DND-41 (cell line): ENCODE results near the gene RASGRP1.

Source experiments
- ATAC-seq: fragments of 200-7000 bp; cut with Tn5 transposase; 3 replicates; pipeline ENCODE4 v1.9.1; 2021; ENCODE audit warnings: low read depth; ENCODE audit not compliant: insufficient read depth
- DNase-seq: peaks from one replicate; pipeline ENCODE4 v3.0.0-alpha.2; 2020
- H2AFZ ChIP-seq: 2 replicates; pipeline ENCODE4 v1.6.0; 2012; ENCODE audit warnings: low read depth, low read length
- H3K27ac ChIP-seq: 2 replicates; pipeline ENCODE4 v1.5.1; 2012; ENCODE audit warnings: low read length, inconsistent platforms
- H3K27me3 ChIP-seq: fragments of 200-600 bp; sonication (generic); 2 replicates; pipeline ENCODE4 v1.6.0; 2012; ENCODE audit warnings: low read length, mild to moderate bottlenecking, inconsistent platforms; ENCODE audit not compliant: insufficient read depth, poor library complexity
- H3K36me3 ChIP-seq: 2 replicates; pipeline ENCODE4 v1.5.1; 2012; ENCODE audit warnings: low read length, inconsistent platforms; ENCODE audit not compliant: insufficient read depth
- H3K4me1 ChIP-seq: 2 replicates; pipeline ENCODE4 v1.5.1; 2012; ENCODE audit warnings: mild to moderate bottlenecking, low read length; ENCODE audit not compliant: insufficient read depth
- H3K4me2 ChIP-seq: 2 replicates; pipeline ENCODE4 v1.6.0; 2012; ENCODE audit warnings: mild to moderate bottlenecking, moderate library complexity, low read length, inconsistent platforms; ENCODE audit not compliant: insufficient read depth
- H3K4me3 ChIP-seq, 2 experiments: fragments of 200-600 bp in 1 of 2; shearing (Covaris generic) in 1 of 2; 2 replicates each; pipeline ENCODE4 v1.5.1; 2012 to 2016; ENCODE audit warnings: inconsistent platforms in 2 of 2, low read length in 2 of 2, mild to moderate bottlenecking in 2 of 2, low read depth in 1 of 2, moderate library complexity in 1 of 2
- H3K79me2 ChIP-seq: 2 replicates; pipeline ENCODE4 v1.6.0; 2012; ENCODE audit warnings: low read length, inconsistent platforms; ENCODE audit not compliant: insufficient read depth
- H3K9ac ChIP-seq: 2 replicates; pipeline ENCODE4 v1.6.0; 2012; ENCODE audit warnings: low read depth, mild to moderate bottlenecking, inconsistent platforms, low read length, moderate library complexity
- H3K9me3 ChIP-seq: 2 replicates; pipeline ENCODE4 v1.5.1; 2012; ENCODE audit warnings: low read length, moderate library complexity, mild to moderate bottlenecking, inconsistent platforms; ENCODE audit not compliant: insufficient read depth, severe bottlenecking
- H4K20me1 ChIP-seq: 2 replicates; pipeline ENCODE4 v1.6.0; 2012; ENCODE audit warnings: low read length; ENCODE audit not compliant: insufficient read depth
- EZH2 ChIP-seq: IDR thresholded peaks from 3 replicates; pipeline ENCODE4 v1.6.1; 2012; ENCODE audit warnings: borderline replicate concordance, low read depth, mild to moderate bottlenecking, moderate library complexity, low read length, inconsistent platforms; ENCODE audit not compliant: severe bottlenecking
- TF ChIP-seq, protein P1 (sequence below): IDR thresholded peaks from 2 replicates; pipeline ENCODE4 v1.5.1; 2012; ENCODE audit warnings: borderline replicate concordance, low read length, moderate library complexity, mild to moderate bottlenecking; ENCODE audit not compliant: poor library complexity, severe bottlenecking; ENCODE audit errors: extremely low read depth

The RASGRP1 gene

DNA sequence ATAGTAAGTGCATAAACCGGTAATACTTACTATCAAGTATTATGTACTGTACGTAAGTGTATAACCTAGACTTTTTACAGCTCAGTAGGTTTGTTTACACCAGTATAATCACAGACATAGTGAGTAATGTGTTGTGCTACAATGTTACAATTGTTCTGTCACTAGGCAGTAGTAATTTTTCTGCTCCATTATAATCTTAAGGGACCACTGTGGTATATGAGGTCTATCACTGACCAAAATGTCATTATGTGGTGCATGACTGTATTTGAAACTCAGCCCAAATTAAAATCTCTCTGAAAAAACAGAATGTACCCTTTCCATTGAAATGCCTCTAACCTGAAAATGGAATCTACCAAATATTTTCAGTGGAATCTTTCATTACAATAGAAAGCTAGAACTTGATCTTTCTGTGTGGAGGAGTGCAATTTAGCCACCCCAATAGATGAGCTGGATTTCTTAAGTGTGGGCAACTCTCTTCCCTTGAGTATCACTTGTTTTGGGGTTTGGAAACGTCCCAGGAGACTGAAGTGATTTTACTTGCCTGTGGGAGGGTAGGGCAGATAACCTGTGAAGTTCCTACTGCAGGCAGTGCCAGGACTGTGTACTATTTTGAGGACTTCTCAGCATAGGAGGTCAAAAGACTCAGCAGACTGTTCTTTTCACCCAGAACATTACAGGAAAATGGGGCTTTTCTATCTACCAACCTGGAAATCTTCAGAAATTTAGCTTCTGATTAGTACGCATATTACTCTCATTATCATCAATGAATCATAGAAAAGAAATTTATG, 59.7 kb downstream of the RASGRP1 start:
- Histone ChIP-seq H3K4me2 (no peak overlapping the region), H3K9me3 (no peaks in the 10 kb centered on the region), H3K4me1 (no peaks in the 10 kb centered on the region), H3K79me2 (no peaks in the 10 kb centered on the region), H3K27me3 (no peaks in the 10 kb centered on the region), H4K20me1 (no peaks in the 10 kb centered on the region), H3K4me3 (no peak overlapping the region), H2AFZ (no peak overlapping the region), H3K27ac (no peak overlapping the region), H3K36me3 (peaks cover 49% of the 10 kb centered on the region), H3K9ac (no peak overlapping the region)
- DNase-seq (no peak), ATAC-seq (no peak)
- TF ChIP-seq EZH2: no peak
- TF ChIP-seq, protein P1, sequence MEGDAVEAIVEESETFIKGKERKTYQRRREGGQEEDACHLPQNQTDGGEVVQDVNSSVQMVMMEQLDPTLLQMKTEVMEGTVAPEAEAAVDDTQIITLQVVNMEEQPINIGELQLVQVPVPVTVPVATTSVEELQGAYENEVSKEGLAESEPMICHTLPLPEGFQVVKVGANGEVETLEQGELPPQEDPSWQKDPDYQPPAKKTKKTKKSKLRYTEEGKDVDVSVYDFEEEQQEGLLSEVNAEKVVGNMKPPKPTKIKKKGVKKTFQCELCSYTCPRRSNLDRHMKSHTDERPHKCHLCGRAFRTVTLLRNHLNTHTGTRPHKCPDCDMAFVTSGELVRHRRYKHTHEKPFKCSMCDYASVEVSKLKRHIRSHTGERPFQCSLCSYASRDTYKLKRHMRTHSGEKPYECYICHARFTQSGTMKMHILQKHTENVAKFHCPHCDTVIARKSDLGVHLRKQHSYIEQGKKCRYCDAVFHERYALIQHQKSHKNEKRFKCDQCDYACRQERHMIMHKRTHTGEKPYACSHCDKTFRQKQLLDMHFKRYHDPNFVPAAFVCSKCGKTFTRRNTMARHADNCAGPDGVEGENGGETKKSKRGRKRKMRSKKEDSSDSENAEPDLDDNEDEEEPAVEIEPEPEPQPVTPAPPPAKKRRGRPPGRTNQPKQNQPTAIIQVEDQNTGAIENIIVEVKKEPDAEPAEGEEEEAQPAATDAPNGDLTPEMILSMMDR: no peak

DNA sequence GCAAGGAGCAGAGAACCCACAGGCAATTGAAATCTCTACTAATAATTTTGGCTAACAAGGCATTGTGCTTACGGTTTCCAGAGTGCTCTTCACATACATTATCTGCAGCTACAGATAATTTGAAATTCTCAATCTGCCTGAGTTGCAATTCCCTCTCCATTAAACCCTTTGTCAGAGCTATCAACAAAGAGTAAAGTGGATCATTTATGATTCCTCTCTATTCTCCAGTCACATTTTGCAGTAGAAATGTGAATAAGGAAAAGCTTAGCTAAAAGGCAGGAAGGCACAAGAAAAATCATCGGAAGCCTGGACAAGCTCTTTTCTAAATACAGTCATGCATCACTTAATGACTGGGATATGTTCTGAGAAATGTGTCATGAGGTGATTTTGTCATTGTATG, 61.1 kb downstream of the RASGRP1 start:
- DNase-seq: no peak
- H3K27ac ChIP-seq: no peak overlapping the region
- no peaks in the 10 kb centered on the region for H3K79me2 ChIP-seq
- ATAC-seq: no peak
- H3K4me1 ChIP-seq: no peaks in the 10 kb centered on the region
- peaks cover 62% of the 10 kb centered on the region for H3K36me3 ChIP-seq
- no peak overlapping the region for H2AFZ ChIP-seq
- TF ChIP-seq, protein P1: no peak
- no peak for TF ChIP-seq EZH2
- H3K27me3 ChIP-seq: no peaks in the 10 kb centered on the region
- no peaks in the 10 kb centered on the region for H3K9me3 ChIP-seq
- H3K4me2 ChIP-seq: no peak overlapping the region
- no peak overlapping the region for H3K4me3 ChIP-seq
- H4K20me1 ChIP-seq: no peaks in the 10 kb centered on the region
- H3K9ac ChIP-seq: no peak overlapping the region

DNA sequence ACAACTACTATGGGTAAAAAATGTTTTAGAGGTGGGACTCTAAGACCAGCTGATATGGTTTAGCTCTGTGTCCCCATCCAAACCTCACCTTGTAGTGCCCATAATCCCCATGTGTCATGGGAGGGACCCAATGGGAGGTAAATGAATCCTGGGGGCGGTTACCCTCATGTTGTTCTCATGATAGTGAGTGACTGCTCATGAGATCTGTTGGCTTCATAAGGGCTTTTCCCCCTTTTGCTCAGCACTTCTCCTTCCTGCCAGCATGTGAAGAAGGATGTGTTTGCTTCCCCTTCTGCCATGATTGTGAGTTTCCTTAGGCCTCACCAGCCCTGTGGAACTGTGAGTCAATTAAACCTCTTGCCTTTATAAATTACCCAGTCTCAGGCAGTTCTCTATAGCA, 65.0 kb downstream of the RASGRP1 start:
- no peaks in the 10 kb centered on the region for H3K27me3 ChIP-seq
- DNase-seq (no peak), ATAC-seq (no peak)
- H3K4me3 ChIP-seq: no peak overlapping the region
- no peaks in the 10 kb centered on the region for H3K79me2 ChIP-seq
- H3K4me2 ChIP-seq: no peak overlapping the region
- TF ChIP-seq EZH2: no peak
- TF ChIP-seq, protein P1: no peak
- H3K9me3 ChIP-seq: no peaks in the 10 kb centered on the region
- H2AFZ ChIP-seq: no peak overlapping the region
- no peaks in the 10 kb centered on the region for H3K4me1 ChIP-seq
- no peak overlapping the region for H3K27ac ChIP-seq
- no peaks in the 10 kb centered on the region for H4K20me1 ChIP-seq
- H3K36me3 ChIP-seq: peaks cover 46% of the 10 kb centered on the region
- no peak overlapping the region for H3K9ac ChIP-seq
